HG02623 (cell line): Measurements from ENCODE around the gene EVA1B.

Source experiments
- ATAC-seq: cut with Tn5 transposase; IDR thresholded peaks from one replicate; pipeline ENCODE4 v1.9.1; 2021; ENCODE audit warnings: moderate library complexity; ENCODE audit not compliant: unreplicated experiment

The EVA1B gene

GRCh38 chr1:36323636-36324352, at the start of gene EVA1B:
EVA1B (minus strand) TSS chr1:36323645; CDS start chr1:36323037, 608 bp downstream.
- no peak for ATAC-seq

- no peak for ATAC-seq
These were observed 49.2 kb upstream of the EVA1B start for GRCh38 chr1:36372617-36373016.

GRCh38 chr1:36369061-36369861, 45.8 kb upstream of the EVA1B start:
- ATAC-seq: no peak

GRCh38 chr1:36367798-36368197, 44.4 kb upstream of the EVA1B start:
- ATAC-seq: no peak

GRCh38 chr1:36367066-36367465, 43.6 kb upstream of the EVA1B start:
- ATAC-seq: no peak

GRCh38 chr1:36366091-36366661, 42.7 kb upstream of the EVA1B start:
- no peak for ATAC-seq

- no peak for ATAC-seq
These were observed 41.9 kb upstream of the EVA1B start for GRCh38 chr1:36365381-36365780.

GRCh38 chr1:36359911-36360550, 36.6 kb upstream of the EVA1B start:
- ATAC-seq: no peak

- ATAC-seq: no peak
These were observed 35.9 kb upstream of the EVA1B start for GRCh38 chr1:36359383-36359782.

- ATAC-seq: no peak
These were observed 35.2 kb upstream of the EVA1B start for GRCh38 chr1:36358514-36359084.

- ATAC-seq: no peak
These were observed 32.4 kb upstream of the EVA1B start for GRCh38 chr1:36355811-36356210.

- ATAC-seq: no peak
These were observed 31.0 kb upstream of the EVA1B start for GRCh38 chr1:36354486-36354885.

- no peak for ATAC-seq
These were observed 29.7 kb upstream of the EVA1B start for GRCh38 chr1:36352910-36353878.

- no peak for ATAC-seq
These were observed 28.9 kb upstream of the EVA1B start for GRCh38 chr1:36352125-36352909.

GRCh38 chr1:36351227-36351977, 28.0 kb upstream of the EVA1B start:
- ATAC-seq: no peak

- ATAC-seq: no peak
These were observed 27.3 kb upstream of the EVA1B start for GRCh38 chr1:36350659-36351226.

GRCh38 chr1:36349839-36350238, 26.4 kb upstream of the EVA1B start:
- ATAC-seq: no peak

- no peak for ATAC-seq
These were observed 25.8 kb upstream of the EVA1B start for GRCh38 chr1:36349241-36349671.
